22Rv1 (cell line): ENCODE measurements around the gene RAD51B.

Experiments used
- H3K27ac ChIP-seq: fragments of 450-650 bp; 2 replicates; pipeline ENCODE4 v1.5.1; 2017
- ZFX ChIP-seq: fragments of 450-650 bp; IDR thresholded peaks from 2 replicates; pipeline ENCODE4 v1.6.1; 2017; ENCODE audit warnings: antibody characterized with exemption, borderline replicate concordance
- TF ChIP-seq, protein P1 (sequence below): fragments of 450-650 bp; IDR thresholded peaks from 2 replicates; pipeline ENCODE4 v1.5.1; 2017; ENCODE audit warnings: mild to moderate bottlenecking

Gene RAD51B

GRCh38 chr14:67999705-68000384 is 180.3 kb downstream of the RAD51B start:
- TF ChIP-seq ZFX: no peak
- TF ChIP-seq, protein P1, sequence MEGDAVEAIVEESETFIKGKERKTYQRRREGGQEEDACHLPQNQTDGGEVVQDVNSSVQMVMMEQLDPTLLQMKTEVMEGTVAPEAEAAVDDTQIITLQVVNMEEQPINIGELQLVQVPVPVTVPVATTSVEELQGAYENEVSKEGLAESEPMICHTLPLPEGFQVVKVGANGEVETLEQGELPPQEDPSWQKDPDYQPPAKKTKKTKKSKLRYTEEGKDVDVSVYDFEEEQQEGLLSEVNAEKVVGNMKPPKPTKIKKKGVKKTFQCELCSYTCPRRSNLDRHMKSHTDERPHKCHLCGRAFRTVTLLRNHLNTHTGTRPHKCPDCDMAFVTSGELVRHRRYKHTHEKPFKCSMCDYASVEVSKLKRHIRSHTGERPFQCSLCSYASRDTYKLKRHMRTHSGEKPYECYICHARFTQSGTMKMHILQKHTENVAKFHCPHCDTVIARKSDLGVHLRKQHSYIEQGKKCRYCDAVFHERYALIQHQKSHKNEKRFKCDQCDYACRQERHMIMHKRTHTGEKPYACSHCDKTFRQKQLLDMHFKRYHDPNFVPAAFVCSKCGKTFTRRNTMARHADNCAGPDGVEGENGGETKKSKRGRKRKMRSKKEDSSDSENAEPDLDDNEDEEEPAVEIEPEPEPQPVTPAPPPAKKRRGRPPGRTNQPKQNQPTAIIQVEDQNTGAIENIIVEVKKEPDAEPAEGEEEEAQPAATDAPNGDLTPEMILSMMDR: no peak
- no peak overlapping the region for H3K27ac ChIP-seq

DNA sequence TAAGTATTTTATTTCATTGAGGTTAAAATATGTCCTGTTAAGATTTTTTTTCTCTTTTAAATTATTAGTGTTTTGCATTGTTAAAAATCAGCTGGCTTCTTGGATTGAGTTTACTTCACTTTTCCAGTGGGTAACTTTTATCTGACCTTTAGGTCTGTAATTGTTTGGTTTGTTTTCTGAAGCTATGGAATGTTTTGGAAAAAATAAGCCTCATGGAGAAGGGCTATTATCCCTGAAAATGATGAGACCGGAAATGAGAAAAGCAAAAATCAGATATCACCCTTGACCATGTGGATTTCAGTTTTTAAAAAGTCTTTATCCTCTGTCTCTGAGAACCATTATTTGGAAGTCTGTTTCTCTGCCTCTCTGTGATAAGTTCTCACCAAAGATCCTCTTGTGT is 180.9 kb downstream of the RAD51B start:
- TF ChIP-seq, protein P1: no peak
- no peak for TF ChIP-seq ZFX

GRCh38 chr14:68008491-68008890 is 188.9 kb downstream of the RAD51B start:
- no peak for TF ChIP-seq ZFX
- TF ChIP-seq, protein P1: no peak
- H3K27ac ChIP-seq: no peak overlapping the region

More for the DNA sequence above, 180.9 kb downstream of the RAD51B start:
- H3K27ac ChIP-seq: no peak overlapping the region

GRCh38 chr14:68011406-68012028 is 191.9 kb downstream of the RAD51B start:
- H3K27ac ChIP-seq: no peak overlapping the region
- TF ChIP-seq, protein P1: no peak
- TF ChIP-seq ZFX: no peak

DNA sequence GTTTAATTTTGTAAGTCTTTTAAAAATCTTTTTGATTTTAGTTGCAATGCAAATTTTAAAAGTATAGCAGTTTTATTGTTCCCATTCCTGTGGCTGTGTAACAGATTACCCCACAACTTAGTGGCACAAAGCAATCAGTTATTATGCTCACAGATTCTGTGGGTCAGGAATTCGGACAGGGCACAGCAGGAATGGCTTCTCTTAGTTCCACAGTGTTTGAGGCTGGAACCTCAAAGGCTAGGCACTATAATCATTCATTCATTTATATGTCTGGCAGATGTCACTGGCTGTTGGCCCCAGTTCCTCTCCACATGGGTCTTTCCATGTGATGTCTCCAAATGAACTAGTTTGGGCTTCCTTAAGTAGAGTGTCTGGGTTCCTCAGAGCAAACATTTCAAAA is 193.3 kb downstream of the RAD51B start:
- H3K27ac ChIP-seq: no peak overlapping the region
- no peak for TF ChIP-seq ZFX
- TF ChIP-seq, protein P1: no peak

DNA sequence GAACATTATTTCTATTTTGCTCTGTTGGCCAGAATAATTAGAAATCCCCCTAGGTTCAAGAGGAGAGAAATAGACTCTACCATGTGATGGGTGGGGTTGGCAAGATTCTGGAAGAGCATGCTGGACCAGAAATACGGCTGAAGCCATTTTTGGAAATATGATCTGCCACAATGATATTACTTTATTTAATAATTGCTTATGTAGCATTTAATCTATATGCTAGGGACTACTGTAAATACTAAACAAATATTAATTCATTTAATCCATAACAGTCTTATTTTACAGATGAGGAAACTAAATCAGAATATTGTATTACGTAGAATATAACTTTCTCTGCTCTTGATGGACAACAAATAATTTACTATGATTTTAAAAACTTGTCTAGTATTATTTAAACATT is 193.7 kb downstream of the RAD51B start:
- TF ChIP-seq ZFX: no peak
- TF ChIP-seq, protein P1: no peak
- H3K27ac ChIP-seq: no peak overlapping the region

DNA sequence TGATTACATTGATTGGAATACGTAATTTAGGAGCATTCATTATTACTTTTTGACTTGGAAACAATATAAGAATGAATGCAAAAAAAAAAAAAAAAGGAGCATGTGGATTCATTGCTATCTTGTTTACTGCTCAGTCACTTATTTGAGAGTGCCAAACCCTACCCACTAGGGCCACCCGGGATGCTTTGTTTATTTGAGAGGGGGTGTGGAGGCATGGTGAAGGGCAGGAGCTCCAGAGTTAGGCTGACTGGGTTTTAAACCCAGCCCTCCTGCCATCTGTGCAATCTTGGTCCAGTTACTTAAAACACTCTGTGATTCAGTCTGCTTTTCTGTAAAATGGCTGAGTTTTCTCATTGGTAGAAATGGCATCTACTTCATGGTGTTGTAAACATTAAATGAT is 195.2 kb downstream of the RAD51B start:
- no peak overlapping the region for H3K27ac ChIP-seq

More for the DNA sequence above, 195.2 kb downstream of the RAD51B start:
- TF ChIP-seq, protein P1: no peak
- TF ChIP-seq ZFX: no peak
